WTC11 (cell line): ENCODE data around the gene GUCA2A.

Source experiments
- ATF3 ChIP-seq: sonication (generic); formaldehyde crosslinking; conservative IDR thresholded peaks from 2 replicates; pipeline ENCODE4 v1.8.1; 2022; ENCODE audit warnings: mild to moderate bottlenecking, missing genetic modification reagents
- CREB1 ChIP-seq: sonication (generic); formaldehyde crosslinking; IDR thresholded peaks from 2 replicates; pipeline ENCODE4 v1.8.0; 2023; ENCODE audit warnings: mild to moderate bottlenecking, missing genetic modification reagents
- ELF4 ChIP-seq: sonication (generic); formaldehyde crosslinking; IDR thresholded peaks from 2 replicates; pipeline ENCODE4 v1.8.1; 2022; ENCODE audit warnings: low read depth, mild to moderate bottlenecking, moderate library complexity, missing genetic modification reagents
- GRHL2 ChIP-seq: fragments of 250-450 bp; sonication (Bioruptor Pico); IDR thresholded peaks from 2 replicates; pipeline ENCODE4 v1.8.0; 2022; ENCODE audit warnings: mild to moderate bottlenecking, moderate library complexity; ENCODE audit not compliant: insufficient replicate concordance, severe bottlenecking
- TEAD4 ChIP-seq: sonication (generic); formaldehyde crosslinking; IDR thresholded peaks from 2 replicates; pipeline ENCODE4 v1.8.0; 2022; ENCODE audit warnings: mild to moderate bottlenecking, missing genetic modification reagents
- ZNF138 ChIP-seq: sonication (generic); formaldehyde crosslinking; conservative IDR thresholded peaks from 2 replicates; pipeline ENCODE4 v1.8.1; 2022; ENCODE audit warnings: mild to moderate bottlenecking, moderate library complexity, missing genetic modification reagents
- TF ChIP-seq, protein P1 (sequence below): fragments of 200-600 bp; IDR thresholded peaks from 2 replicates; pipeline ENCODE4 v1.8.0; 2022; ENCODE audit warnings: antibody characterized with exemption

DNA sequence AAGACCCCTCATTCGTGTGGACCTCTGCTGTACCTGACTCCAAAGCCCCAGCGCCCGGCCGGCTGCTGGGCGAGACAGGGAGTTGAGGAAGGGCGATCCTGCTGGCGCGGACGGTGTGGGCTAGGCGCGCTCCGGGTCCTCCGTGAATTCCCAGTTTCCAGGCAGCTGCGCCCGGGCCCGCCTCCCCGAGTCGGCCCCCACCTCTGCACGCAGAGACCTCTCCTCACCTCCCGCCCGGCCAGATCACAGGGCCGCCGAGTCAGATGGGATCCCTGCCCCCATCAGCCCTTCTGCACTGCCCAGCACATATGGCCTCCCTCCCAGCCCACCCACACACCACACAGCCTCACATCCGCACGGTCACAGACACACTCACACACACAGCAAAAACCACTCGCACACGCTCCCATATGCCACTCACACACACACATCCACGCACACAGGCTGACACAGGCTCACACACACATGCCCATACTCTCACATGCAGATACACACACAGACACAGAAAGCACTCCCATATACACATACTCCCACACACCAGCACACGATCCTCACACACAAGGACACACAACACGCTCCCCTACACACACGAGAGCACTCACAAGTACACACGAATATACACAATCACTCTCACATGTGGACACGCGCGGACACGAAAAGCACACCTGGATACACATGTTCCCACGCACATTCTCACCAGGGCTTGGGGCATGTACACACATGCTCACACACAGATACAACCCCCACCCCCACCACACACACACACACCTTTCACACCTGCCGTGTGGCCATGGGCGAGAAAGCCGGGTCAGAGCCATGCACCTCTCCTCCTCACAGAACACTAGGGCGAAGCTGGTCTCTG lies 18.6 kb downstream of the GUCA2A start:
- TF ChIP-seq, protein P1, sequence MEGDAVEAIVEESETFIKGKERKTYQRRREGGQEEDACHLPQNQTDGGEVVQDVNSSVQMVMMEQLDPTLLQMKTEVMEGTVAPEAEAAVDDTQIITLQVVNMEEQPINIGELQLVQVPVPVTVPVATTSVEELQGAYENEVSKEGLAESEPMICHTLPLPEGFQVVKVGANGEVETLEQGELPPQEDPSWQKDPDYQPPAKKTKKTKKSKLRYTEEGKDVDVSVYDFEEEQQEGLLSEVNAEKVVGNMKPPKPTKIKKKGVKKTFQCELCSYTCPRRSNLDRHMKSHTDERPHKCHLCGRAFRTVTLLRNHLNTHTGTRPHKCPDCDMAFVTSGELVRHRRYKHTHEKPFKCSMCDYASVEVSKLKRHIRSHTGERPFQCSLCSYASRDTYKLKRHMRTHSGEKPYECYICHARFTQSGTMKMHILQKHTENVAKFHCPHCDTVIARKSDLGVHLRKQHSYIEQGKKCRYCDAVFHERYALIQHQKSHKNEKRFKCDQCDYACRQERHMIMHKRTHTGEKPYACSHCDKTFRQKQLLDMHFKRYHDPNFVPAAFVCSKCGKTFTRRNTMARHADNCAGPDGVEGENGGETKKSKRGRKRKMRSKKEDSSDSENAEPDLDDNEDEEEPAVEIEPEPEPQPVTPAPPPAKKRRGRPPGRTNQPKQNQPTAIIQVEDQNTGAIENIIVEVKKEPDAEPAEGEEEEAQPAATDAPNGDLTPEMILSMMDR, result no peak
- TF ChIP-seq ATF3 (CRISPR knock-in tag) (no peak), ZNF138 (no peak), GRHL2 (CRISPR knock-in tag) (no peak), ELF4 (CRISPR knock-in tag) (no peak), CREB1 (CRISPR knock-in tag) (no peak), TEAD4 (CRISPR knock-in tag) (no peak)
